ENCODE measurements around the gene KLHL3. TPM values are rescaled to one million over a fixed set of nuclear protein-coding genes. Genes with fewer than 3 reads are reported as not detected.

Gene KLHL3
- total and polyA plus RNA-seq, 9 of the 15 experiments (the other 6 are each of a cell fraction or from before 2014, with no cell fraction given), result under 0.01 to 1.5 (median 0.22) TPM

GRCh38 chr5:137657073-137657472 lies 78.8 kb downstream of the KLHL3 start:
- in situ Hi-C loops (cut with MboI), result loop anchor here (10.0 kb wide), 1 partner anchor 478 kb away; the partner anchor contains the start of gene NME5
- no peak for TF ChIP-seq TRIM28 (IDR thresholded peaks at IDR 0.05)
- no peak for TF ChIP-seq ZNF79 (CRISPR knock-in tag; IDR thresholded peaks at IDR 0.05; ENCODE audit: low read depth)
- TF ChIP-seq CREBBP (IDR thresholded peaks at IDR 0.05; ENCODE audit: low read depth, low read length), result no peak
- TF ChIP-seq ZNF384 (IDR thresholded peaks at IDR 0.05; ENCODE audit: low read depth, low read length), result no peak
- no peak for TF ChIP-seq MAFK (IDR thresholded peaks at IDR 0.05; ENCODE audit: low read length)
- TF ChIP-seq, protein P1, sequence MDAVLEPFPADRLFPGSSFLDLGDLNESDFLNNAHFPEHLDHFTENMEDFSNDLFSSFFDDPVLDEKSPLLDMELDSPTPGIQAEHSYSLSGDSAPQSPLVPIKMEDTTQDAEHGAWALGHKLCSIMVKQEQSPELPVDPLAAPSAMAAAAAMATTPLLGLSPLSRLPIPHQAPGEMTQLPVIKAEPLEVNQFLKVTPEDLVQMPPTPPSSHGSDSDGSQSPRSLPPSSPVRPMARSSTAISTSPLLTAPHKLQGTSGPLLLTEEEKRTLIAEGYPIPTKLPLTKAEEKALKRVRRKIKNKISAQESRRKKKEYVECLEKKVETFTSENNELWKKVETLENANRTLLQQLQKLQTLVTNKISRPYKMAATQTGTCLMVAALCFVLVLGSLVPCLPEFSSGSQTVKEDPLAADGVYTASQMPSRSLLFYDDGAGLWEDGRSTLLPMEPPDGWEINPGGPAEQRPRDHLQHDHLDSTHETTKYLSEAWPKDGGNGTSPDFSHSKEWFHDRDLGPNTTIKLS (IDR thresholded peaks at IDR 0.05; ENCODE audit: borderline replicate concordance, low read depth), result no peak
- no peak for TF ChIP-seq YY1 (IDR thresholded peaks at IDR 0.05; ENCODE audit: borderline replicate concordance in 1 of 3, control insufficient read depth in 1 of 3, extremely low read depth in 1 of 3, insufficient read depth in 3 of 3, insufficient read length in 1 of 3, insufficient replicate concordance in 2 of 3, low read depth in 1 of 3, low read length in 2 of 3)
- TF ChIP-seq MCM3 (IDR thresholded peaks at IDR 0.05), result no peak
- TF ChIP-seq, protein P2, sequence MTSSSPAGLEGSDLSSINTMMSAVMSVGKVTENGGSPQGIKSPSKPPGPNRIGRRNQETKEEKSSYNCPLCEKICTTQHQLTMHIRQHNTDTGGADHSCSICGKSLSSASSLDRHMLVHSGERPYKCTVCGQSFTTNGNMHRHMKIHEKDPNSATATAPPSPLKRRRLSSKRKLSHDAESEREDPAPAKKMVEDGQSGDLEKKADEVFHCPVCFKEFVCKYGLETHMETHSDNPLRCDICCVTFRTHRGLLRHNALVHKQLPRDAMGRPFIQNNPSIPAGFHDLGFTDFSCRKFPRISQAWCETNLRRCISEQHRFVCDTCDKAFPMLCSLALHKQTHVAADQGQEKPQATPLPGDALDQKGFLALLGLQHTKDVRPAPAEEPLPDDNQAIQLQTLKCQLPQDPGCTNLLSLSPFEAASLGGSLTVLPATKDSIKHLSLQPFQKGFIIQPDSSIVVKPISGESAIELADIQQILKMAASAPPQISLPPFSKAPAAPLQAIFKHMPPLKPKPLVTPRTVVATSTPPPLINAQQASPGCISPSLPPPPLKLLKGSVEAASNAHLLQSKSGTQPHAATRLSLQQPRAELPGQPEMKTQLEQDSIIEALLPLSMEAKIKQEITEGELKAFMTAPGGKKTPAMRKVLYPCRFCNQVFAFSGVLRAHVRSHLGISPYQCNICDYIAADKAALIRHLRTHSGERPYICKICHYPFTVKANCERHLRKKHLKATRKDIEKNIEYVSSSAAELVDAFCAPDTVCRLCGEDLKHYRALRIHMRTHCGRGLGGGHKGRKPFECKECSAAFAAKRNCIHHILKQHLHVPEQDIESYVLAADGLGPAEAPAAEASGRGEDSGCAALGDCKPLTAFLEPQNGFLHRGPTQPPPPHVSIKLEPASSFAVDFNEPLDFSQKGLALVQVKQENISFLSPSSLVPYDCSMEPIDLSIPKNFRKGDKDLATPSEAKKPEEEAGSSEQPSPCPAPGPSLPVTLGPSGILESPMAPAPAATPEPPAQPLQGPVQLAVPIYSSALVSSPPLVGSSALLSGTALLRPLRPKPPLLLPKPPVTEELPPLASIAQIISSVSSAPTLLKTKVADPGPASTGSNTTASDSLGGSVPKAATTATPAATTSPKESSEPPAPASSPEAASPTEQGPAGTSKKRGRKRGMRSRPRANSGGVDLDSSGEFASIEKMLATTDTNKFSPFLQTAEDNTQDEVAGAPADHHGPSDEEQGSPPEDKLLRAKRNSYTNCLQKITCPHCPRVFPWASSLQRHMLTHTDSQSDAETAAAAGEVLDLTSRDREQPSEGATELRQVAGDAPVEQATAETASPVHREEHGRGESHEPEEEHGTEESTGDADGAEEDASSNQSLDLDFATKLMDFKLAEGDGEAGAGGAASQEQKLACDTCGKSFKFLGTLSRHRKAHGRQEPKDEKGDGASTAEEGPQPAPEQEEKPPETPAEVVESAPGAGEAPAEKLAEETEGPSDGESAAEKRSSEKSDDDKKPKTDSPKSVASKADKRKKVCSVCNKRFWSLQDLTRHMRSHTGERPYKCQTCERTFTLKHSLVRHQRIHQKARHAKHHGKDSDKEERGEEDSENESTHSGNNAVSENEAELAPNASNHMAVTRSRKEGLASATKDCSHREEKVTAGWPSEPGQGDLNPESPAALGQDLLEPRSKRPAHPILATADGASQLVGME (CRISPR knock-in tag; IDR thresholded peaks at IDR 0.05), result no peak
- no peak for TF ChIP-seq PTRF (tag; IDR thresholded peaks at IDR 0.05)
- TF ChIP-seq MNT (conservative IDR thresholded peaks at IDR 0.05), result no peak
- no peak for TF ChIP-seq ZNF280B (CRISPR knock-in tag; IDR thresholded peaks at IDR 0.05)

More at GRCh38 chr5:137657073-137657472, 78.8 kb downstream of the KLHL3 start:
- H2AFZ ChIP-seq (ENCODE audit: low read depth, low read length), result no peak overlapping the region
- no peaks in the 10 kb centered on the region for H3K9me1 ChIP-seq (ENCODE audit: control insufficient read depth, insufficient read depth, low read length)
- 0% methylated on average over 3 of the region's 3 CpGs for WGBS (ENCODE audit: insufficient coverage, low coverage, missing lambda C conversion rate)
- H3K4me1 ChIP-seq (replicated peaks in 1 of 2; ENCODE audit: control insufficient read depth in 2 of 2, insufficient read depth in 2 of 2, low read length in 2 of 2), result no peaks in the 10 kb centered on the region
- ATAC-seq (no peak), FAIRE-seq (no peak), DNase-seq (ENCODE audit: extremely low read depth in 1 of 4, low spot score in 3 of 4) (no peak)
- H3K4me3 ChIP-seq, result no peak overlapping the region
- H3K4me2 ChIP-seq (ENCODE audit: insufficient read depth, low read length), result no peak overlapping the region
- H3K36me3 ChIP-seq (ENCODE audit: control insufficient read depth, insufficient read depth, low read length), result no peaks in the 10 kb centered on the region
- H3K9me3 ChIP-seq (replicated peaks; ENCODE audit: control insufficient read depth, insufficient read depth, low read depth, low read length), result no peaks in the 10 kb centered on the region
- no TSS peak for BruUV-seq (replicated peaks)
- peaks cover 0 to 2% of the 10 kb centered on the region in 2 experiments; a peak in 1 of 5 replicates for H3K27me3 ChIP-seq (ENCODE audit: control insufficient read depth in 2 of 2, insufficient read depth in 2 of 2, low read length in 2 of 2)
- intact Hi-C loops (cut with micrococcal nuclease), result no loop called here
- no peaks in the 10 kb centered on the region for H3K79me2 ChIP-seq (ENCODE audit: control insufficient read depth, insufficient read depth, low read length)
- no peak overlapping the region for H3K27ac ChIP-seq (ENCODE audit: extremely low read depth, low read depth, low read length)
- no peak overlapping the region for H3K9ac ChIP-seq (ENCODE audit: insufficient read depth in 1 of 2, low read depth in 2 of 2, low read length in 2 of 2)
- H4K20me1 ChIP-seq (replicated peaks; ENCODE audit: control insufficient read depth, insufficient read depth, low read length), result no peaks in the 10 kb centered on the region; the same call in 1 of the 2 replicates
- CTCF ChIA-PET (ENCODE audit: low intra/inter-chr PET ratio), result no interaction called here
- POLR2A ChIA-PET, result no interaction called here
